ENCODE results near the gene OSER1.
"Not testable (repeated sequence)": the region's sequence is repeated elsewhere in the genome, so short reads cannot be mapped to it uniquely, and the experiment has no call there.

The OSER1 gene

DNA sequence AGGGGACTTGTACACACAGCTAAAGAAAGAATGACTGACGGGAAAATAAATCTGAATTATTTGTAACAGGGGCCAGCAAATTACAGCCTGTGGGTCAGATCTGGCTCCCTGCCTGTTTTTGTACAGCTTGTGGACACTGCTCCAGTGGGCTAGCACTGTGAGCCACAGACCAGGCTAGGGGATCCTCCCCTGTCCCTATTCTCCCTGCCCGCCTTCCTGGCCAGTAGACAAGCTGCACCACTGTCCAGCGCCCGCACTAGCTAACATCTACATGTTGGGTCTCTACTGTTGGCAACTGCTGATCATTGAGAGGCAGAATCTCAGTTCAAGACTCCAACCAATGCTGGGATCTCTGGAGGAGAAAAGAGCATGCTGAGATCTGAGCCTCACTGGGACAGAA is 10.7 kb downstream of the OSER1 start:
- no peak for DNase-seq

DNA sequence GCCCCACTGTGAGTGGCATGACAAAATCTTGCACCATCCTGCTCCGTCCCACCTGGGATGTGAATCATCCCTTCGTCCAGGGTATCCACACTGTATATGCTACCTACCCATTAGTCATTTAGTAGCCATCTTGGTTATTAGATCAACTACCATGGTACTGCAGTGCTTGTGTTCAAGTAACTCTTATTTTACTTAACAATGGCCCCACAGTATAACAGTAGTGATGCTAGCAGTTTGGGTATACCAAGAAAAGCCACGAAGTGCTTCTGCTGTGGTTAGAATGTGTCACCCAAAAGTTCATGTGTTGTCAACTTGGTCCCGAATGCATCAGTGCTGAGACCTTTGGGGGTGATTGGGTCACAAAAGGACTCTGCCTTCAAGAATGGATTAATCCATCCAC is 11.7 kb downstream of the OSER1 start:
- no peak for DNase-seq

DNA sequence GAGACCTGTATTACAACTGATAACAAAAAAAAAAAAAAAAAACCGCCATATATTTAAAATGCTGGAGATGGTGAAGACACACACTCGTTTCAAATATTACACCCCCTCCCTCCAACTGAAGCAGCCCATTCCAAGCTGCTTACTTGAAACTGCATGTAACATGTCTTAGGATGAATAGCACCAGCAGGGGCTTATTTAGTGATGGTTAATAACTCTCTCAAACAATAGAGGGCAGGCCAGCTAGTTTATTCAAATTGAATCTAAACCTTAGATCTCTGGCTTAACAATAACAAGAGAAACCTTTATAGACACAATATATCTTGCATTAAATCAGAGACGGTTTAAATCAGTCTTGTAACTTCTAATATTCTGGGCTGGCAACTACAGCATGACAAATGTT is 14.3 kb downstream of the OSER1 start:
- DNase-seq: no peak

DNA sequence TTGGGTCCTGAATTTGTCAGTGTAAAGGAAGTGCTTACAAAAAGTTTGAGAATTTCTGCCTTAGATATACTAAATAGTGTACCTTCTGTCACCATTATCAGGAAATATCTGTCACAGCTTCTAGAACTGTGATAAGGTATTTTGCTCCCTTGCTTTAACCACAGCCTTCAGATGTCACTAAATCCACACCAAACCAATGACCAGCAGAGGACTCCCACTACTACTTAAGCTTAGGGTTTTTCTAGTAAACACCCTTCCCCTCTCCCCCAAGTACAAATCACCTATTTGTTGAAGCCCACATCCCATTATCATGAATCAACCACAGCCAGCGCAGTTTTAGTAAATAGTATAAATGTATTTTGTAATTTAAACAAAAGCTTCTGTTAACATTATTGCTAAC is 15.0 kb downstream of the OSER1 start:
- no peak for DNase-seq

GRCh38 chr20:44193801-44194200 is 16.8 kb downstream of the OSER1 start:
- no peak for DNase-seq

GRCh38 chr20:44191640-44192039 is 18.9 kb downstream of the OSER1 start:
- not testable (repeated sequence) for DNase-seq

DNA sequence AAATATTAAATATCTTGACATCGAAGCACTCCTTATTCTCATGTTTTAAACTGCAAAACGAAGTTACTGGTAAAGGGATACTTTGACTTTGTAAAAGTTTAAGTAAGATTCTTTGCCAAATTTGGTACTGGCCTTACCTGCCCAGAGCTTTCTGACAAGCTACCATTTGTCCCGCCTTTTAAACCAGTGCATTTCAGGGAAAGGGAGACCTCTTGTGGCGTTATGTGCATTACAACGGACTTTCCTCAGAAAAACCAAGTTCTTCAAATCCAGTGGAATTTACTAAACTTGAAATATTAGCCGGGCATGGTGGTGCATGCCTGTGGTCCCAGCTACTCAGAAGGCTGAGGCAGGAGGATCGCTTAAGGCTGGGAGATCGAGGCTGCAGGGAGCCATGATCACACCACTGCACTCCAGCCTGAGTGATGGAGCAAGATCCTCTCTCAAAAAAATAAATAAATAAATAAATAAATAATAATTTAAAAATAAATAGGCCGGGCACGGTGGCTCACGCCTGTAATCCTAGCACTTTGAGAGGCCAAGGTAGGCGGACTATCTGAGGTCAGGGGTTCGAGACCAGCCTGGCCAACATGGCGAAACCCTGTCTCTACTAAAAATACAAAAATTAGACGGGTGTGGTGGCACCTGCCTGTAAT is 20.2 kb downstream of the OSER1 start:
- DNase-seq: peak; percentile 21

GRCh38 chr20:44188752-44189151 is 21.8 kb downstream of the OSER1 start:
- no peak for DNase-seq

GRCh38 chr20:44187772-44188709 is 22.5 kb downstream of the OSER1 start:
- DNase-seq: no peak

DNA sequence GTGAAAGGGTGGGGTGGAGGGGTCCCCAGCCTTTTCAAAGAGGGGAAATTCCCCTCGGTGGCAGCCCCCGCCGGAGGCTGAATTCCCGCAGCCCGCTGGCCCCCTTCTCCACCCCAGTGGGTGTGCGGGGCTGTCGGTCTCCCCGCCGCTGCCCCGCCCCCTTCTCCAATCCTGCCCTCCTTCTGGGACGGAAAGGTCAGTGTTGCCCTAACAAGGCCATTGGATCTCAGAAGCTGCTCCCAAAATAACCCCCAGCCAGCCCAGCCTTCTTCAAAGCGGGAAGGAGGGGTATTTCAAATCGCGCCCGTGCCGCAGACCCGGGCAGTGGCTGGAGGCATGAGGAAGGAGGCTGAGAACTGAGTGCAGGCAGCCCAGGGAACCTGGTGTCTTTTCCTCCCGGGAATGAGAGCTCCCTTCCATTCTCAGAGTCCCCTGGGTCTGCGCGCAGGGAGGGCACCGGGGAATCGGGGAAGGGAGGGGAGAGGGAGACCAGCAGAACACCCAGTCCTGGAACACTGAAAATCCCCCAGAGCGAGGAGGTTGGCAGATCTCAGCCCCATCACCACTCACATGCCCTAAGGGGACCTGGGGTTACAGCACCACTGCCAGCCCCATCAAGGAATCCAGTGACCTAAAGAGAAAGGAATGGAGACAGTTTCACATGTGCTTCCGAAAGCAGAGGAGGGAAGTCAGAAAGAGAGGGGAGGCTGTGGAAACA is 23.4 kb downstream of the OSER1 start, which contains the start of gene JPH2:
TSS of gene JPH2 (minus strand) at position 135 of the 718 bp plus-strand sequence. CDS start 483 bp downstream, outside the sequence.
- no peak for DNase-seq

GRCh38 chr20:44186674-44187053 is 23.9 kb downstream of the OSER1 start:
- DNase-seq: no peak

DNA sequence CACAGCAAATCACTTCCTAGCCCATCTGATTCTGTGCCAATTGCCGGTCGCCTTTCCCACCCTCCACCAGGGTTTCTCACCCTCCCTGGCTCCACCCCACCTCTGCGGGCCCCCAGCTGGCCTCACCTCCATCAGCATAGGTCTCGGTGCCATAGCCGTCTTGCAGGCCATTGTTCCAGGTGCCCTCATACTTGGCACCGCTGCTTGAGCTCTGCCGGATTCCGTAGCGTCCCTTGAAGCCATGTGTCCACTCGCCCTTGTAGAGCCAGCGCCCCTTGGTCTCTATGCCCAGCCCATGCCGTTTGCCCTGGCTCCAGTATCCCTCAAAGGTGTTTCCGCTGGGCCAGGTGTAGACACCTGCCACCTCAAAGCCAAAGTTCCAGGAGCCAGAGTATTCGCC is 24.4 kb downstream of the OSER1 start:
- DNase-seq: no peak

- no peak for DNase-seq
These were observed 25.0 kb downstream of the OSER1 start for GRCh38 chr20:44185574-44185973.

DNA sequence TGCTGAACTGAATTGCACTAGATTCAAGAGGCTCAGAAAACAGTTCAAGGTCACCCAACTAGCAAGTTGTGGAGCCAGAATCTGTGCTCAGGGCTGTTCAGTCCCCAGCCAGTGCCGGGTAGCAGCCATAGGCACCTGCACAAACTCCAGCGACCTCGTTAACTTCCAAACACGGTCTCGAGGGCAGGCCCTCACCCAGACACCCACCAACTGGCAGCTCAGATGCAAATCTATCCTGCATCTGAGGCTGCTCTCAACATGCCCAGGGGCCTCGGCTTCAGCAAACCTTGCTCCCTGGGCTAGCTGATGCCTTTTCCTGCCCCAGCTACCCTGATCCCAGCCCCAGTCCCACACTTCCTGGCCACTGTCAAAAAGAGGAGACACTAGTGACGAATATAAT is 27.3 kb downstream of the OSER1 start:
- DNase-seq: no peak

- no peak for DNase-seq
These were observed 27.7 kb downstream of the OSER1 start for GRCh38 chr20:44182863-44183262.

DNA sequence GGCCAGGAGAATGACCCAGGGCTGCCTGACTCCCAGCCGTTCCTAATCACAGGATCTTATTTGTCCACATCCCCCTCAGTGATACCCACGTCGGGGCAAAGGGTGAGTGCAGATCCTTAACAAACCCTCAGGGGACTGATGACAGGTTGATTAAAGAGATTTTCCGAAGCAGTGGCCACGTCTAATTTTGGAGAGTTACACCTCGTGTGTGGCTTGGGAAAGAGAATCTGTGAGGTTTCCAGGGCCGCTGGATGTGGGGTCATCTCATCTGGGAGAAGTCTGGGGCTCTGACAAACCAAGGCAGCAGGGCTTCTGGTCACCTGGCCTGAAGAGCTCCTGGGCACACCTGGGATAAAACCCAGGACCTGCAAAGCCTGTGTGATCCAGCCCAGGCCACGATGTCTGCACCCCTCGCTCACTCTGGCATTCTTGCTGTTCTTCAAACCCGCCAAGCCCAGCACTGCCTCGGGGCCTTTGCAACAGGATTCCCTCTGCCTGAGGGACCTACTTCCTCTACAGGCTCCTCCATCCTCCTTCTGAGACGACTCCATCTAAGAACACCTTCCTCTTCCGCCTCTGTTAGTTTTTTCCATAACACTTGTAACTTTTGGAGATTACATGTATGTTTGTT is 28.3 kb downstream of the OSER1 start:
- no peak for DNase-seq

DNA sequence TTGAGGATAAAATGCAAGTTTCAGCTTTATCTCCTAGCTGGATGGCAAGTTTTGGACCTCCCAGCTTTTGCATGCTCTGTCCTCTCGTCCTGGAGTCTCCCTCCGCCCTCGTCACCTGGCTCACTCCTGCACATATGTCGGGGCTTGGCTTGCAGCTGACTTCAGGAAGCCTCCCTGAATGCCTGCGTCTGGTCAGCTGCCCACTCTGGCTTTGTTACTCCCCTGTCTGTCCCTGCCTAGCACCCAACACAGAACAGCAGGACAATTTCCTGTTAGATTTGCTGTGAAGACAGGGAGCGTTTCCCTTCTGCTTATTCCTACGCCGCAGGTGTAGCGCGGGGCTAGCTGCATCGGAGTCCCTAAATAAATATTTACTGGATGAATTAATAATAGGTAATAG is 29.0 kb downstream of the OSER1 start:
- DNase-seq: no peak

DNA sequence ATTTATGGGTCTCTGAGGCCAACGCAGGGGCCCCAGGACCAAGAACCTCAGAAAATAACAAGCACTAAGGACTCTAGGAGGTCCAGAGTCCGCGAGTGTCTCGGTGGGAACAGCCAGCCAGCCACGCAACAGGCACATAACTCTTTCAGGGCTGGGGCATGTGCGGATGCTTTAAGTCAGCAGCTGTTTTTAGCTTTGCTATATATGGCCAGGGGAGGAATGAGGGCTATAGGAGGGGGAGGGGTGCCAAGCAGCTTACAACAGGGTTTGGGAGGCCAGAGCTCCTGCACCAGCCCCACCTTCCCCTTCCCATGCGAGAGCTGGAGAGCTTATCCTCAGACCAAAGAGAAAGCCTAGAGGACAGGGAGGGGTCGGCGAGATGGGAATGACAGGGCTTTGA is 29.8 kb downstream of the OSER1 start:
- DNase-seq: no peak

DNA sequence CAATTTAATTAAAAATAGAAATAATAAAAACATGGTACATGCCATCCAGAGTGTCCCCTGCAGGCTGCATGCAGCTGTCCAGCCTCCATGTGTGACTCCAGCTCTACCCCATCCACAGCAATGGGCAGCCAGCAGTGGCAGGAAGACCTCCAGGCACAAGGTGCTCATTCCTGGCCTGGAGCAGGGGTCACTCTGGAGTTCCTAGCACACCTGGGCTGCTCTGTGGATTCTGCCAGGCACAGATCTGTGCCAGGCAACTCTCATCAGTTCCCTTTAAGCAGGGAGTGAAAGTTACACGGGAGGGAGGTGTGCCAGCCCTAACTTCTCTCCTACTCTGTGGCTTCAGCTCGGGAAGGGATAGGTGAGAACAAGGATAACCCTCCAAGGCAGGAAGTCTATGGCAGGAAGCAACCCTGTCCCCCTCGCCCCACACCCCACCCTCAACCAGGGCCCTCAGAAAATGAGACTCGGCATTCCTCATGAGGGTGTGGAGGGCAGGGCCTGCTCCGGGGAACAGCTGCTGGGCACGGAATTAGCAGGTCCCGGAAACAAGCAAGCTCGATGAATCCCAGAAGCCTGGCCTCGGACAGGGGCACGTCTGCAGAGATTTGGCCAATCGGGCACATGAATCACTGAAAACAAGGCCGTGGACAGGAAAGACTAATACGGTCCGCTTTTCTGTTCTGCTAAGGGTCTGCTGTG is 33.6 kb downstream of the OSER1 start:
- DNase-seq: no peak

DNA sequence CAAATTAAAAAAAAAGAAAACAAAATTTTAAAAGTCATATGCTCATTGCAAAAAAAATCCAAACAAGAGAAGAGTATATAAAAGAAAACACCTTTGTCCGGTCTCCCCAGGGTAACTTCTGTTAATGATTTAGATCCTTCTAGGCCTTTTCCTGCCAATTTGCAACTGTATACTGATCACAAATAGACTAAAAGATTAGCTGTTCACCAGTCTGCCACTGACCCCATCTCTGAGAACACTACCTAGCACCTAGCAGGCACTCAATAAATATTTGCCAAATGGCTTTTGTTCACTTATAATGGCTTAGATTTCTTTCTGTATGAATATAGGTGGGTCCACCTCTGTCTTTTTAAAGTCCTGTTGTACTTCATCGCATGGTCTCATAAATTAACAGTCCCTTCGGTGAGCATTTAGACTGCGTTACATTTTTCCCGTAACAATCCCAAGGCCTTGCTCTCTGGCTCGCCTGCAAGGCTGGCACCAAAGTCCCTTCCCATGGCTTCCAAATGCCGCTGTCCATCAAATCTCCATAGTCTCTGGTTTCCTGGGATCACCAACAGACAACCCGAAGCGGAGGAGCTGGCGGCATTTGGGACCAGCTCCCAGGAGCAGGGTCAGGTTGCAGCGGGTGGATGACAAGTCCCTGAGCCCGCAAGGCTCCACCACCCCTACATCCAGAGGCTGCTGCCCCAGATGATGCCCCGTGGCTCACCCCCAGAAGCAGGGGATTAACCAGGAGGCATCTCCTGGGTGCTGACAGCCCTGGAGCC is 35.4 kb downstream of the OSER1 start:
- DNase-seq: no peak

DNA sequence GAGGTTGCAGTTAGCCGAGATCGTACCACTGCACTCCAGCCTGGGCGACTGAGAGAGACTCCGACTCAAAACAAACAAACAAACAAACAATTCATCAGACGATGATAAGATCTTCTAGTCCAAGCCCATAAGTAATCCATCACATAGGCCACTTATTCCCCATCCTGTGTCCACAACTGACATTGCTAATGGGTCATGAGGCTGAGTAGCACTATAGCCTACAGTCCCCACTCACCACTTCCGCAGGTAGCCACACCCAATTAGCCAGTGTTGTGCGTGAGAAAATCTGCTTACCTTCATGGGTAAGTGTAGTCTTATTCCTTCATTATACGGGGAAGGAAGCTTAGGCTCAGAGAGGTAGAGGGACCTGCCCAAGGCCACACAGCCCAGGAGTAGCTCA is 36.7 kb downstream of the OSER1 start:
- DNase-seq: no peak

GRCh38 chr20:44173116-44173515 is 37.5 kb downstream of the OSER1 start:
- DNase-seq: no peak

All from stimulated activated CD4-positive, alpha-beta T cell treated with anti-CD3 and anti-CD28 coated beads, Interleukin-4, amount 100 ng/mL, for 1 hour (primary cell).